Erythroblast (primary cell): Measurements from ENCODE around the gene SORL1.

Experiments used
- GATA1 ChIP-seq: IDR thresholded peaks from 2 replicates; pipeline ENCODE4 v1.6.1; 2011; ENCODE audit warnings: low read depth, mild to moderate bottlenecking, control low read depth, low read length, moderate library complexity
- POLR2A ChIP-seq: IDR thresholded peaks from 2 replicates; pipeline ENCODE4 v1.6.1; 2011; ENCODE audit warnings: mild to moderate bottlenecking, low read length

- no peak for TF ChIP-seq POLR2A
- TF ChIP-seq GATA1, result no peak
Observed at GRCh38 chr11:121530257-121530656, 78.1 kb downstream of the SORL1 start.
